Measurements from ENCODE around the gene GPS2.
"Not testable (repeated sequence)": the region's sequence is repeated elsewhere in the genome, so short reads cannot be mapped to it uniquely, and the experiment has no call there.

GPS2 gene

DNA sequence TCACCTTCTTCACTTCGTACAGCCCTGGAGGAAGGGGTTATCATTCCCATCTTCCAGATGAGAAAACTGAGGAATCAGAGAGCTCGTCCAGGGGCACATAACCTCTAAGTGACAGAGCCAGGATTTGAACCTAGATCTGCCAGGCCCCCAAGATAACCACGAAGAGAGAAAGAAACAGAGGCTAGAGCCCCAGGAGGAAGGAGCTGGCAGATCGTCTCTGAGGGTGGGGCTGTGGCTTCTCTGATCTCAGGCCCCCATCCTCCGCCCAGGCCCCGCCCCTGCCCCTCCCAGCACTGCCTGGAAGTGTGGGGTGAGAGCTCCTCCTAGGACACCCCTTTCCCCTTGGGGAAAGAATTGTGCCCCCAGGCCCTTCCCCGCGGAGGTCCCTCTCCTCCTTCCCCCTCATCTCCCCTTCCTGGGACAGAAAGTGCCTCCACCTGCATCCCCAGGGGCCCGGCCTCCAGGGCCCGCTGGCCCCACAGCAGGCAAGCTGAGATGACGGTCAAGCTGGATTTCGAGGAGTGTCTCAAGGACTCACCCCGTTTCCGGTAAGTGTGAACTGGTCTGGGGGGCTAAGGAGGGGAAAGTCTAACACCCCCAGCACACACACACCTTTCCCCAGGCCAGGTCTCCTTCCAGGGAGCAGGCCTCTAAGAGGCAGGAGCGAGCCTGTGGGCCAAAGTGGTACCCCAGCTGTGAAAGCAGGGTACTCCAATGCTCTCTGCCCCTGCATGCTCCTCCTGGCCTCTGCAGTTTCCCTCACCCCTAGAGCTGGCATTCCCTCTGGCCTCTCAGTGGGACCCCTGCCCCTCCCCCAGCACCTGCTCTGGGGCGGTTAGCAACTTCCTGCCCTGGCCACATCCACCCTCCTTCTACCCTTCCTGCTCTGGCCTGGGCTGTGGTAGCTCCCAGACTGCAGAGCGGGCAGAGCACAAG lies 21.3 kb upstream of the GPS2 start, which contains the start of gene ACAP1:
Gene ACAP1, plus strand, starts transcription at position 290 of the 936 bp plus-strand sequence. Its CDS starts 206 bp downstream, at position 496.
- DNase-seq, result no peak

DNA sequence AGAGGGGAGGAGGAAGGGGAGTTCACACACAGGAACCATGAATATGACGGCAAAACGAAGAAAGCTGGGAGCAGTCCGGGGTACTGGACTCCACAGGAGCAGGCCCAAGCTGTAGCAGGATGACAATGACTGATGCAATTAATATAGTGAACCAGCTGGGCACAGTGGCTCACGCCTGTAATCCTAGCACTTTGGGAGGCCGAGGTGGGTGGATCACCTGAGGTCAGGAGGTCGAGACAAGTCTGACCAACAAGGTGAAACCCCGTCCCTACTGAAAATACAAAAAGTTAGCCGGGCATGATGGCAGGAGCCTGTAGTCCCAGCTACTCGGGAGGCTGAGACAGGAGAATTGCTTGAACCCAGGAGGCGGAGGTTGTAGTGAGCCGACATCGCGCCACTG lies 20.6 kb upstream of the GPS2 start:
- not testable (repeated sequence) for DNase-seq

DNA sequence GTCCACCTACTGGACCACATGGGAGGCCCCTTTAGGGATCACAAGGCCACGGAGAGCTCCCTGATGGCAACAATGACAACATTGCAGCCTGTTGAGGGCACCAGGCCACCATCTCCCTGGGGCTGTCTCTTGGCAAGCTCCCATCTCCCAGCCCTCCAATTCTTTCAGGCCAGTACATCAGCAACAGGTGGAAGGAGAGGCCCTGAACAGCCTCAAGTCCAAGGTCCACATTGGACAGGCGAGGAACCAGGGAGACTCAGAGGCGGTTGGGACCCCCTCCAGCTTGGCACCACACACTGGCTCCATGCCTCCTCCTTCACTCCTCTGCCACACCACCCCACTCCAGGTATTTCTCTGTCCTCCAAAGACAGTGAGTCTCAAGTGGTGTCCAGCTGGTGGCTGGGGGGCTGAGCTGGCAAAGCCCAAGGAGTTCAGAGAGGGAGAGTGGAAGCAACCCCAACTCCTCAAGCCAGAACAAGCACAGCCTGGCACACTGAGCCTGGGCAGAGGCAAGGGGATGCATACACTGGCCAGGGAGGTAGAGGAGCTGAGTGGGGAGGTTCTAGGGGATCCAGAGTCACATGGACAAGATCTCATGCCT lies 19.9 kb upstream of the GPS2 start:
- DNase-seq, result no peak

DNA sequence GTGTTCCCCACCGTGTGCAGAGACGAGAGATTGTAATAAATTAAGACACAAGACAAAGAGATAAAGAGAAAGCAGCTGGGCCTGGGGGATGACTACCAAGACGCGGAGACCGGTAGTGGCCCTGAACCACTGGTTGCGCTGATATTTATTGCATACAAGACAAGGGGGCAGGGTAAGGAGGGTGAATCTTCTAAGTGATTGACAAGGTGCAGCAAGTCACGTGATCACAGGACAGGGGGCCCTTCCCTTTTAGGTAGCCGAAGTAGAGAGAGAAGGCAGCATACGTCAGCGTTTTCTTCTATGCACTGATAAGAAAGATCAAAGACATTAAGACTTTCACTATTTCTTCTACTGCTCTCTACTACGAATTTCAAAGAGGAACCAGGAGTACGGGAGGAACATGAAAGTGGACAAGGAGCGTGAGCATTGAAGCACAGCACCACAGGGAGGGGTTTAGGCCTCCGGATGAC lies 17.5 kb upstream of the GPS2 start:
- DNase-seq, result not testable (repeated sequence)

DNA sequence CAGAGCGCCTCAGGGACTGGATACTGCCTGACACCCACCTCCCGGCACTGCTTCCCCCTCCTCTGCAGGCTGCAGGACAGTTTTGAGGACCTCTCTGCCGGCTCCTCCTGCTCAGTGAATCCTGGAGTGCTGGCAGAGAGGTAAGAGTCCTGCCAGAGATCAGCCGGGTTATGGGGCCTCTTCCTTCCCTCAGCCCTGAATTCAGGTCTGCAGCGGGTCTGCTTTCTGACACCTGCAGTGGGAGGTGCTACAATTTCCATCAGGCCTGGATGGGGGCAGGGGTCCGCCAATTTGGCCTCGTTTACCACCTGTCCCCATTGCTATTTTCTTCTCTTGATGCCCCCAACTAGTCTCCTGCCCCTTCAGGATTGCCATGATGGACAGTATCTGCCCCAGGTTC lies 17.0 kb upstream of the GPS2 start:
- DNase-seq, result no peak

DNA sequence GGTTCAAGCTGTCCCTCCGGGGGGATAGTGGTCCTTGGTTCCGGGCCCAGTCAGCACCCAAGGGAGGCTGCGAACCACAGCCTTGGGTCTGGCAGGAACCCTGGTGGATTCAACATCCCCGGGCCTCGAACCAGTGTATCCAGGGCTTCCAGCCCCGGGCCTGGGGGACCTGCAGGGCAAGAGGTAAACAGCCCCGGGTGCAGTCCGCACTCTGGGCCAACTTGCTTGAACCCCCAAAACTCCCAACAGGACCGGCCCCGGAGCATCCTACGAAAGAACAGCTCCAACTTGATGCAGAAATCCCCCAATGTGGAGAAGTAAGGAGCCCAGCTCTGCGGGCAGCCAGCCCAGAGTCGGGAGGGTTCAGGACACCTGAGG lies 15.5 kb upstream of the GPS2 start:
- DNase-seq, result no peak

DNA sequence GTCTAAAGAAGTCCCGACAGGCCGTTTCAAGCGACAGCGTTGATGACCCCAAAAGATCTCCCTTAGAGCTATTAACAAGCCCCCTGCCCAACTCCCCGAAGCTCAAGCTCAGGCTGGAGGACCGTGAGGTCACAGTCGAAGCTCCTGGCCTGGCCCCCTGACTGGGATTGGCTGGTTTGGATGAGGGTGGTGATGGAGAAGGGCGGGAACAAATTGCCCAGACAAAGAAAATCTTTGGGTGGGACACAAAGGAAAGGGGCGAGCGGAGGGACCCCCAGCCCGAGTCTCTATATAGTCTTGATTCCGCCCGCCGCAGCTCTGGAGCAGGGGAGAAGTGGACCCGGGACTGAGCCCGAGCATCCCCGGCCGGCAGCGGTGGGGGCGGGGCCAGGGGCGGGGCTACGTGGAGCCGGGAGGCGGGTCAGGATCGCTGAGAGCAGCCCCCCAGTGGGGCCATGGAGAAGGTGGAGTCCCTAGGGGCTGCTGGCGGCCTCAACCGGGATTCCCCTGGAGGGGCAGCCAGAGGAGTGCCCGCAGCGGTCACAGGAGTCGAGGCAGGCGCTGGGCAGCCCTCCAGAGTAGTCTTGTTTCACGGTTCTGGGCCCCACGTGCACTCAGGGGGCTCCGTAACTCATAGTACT lies 15.0 kb upstream of the GPS2 start:
- DNase-seq, result peak; percentile 86

DNA sequence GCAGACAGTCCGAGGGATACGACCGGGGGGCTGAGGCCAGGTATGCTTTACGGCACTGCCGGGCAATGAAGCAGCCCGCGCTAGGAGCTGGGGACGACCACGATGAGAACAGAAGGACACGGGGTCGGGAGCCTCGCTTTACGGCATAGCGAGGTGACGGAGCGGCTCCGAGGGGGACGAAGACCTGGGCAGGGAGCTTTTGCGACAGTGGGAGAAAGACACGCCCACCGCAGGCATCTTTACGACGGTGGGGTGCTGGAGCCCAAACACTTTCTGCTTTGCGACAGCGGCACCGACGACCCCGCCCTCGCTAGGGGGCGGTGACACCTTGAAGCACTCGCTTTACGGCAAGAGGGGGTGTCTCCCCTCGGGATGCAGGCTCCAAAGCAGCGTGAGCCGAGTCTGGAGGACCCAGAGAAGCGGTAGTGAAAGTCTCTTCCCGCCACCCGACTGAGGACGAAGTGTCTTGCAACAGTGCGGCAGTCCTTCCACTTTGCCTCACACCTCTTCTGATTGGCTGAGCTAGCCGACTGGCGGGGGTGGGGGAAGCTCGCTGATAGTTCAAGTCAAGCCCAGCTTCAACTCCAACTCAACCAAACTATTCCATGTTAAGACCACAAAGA lies 14.3 kb upstream of the GPS2 start:
- DNase-seq, result peak; percentile 98

DNA sequence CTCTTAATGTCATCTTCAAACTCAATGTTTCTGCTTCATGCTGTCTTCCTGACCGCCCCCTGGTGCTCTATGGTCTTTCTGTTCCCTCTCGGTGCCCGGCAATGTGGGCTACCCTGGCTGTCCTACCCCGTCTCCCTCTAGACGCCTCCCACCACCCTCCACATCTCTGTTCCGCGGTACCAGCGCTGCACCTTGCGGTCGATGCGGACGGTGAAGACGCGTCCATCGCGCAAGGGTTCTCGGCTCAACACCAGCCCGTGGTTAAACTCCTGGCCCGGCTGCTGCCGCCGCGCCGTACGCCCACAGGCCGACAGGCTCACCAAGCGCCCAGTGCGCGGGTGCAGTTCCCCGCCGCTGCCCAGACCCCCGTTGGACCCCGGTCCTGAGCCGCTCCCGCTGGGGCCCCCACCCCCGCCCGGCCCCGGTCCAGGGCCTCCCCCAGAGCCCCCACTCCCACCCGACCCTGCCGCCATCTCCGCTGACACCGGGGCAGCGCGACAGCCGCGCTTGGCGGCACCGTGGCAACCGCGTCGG lies 13.7 kb upstream of the GPS2 start, which contains the start of gene NEURL4:
Gene NEURL4, minus strand, starts transcription at position 496 of the 534 bp plus-strand sequence. Its CDS starts 23 bp downstream, at position 473.
- peak; percentile 62 for DNase-seq

DNA sequence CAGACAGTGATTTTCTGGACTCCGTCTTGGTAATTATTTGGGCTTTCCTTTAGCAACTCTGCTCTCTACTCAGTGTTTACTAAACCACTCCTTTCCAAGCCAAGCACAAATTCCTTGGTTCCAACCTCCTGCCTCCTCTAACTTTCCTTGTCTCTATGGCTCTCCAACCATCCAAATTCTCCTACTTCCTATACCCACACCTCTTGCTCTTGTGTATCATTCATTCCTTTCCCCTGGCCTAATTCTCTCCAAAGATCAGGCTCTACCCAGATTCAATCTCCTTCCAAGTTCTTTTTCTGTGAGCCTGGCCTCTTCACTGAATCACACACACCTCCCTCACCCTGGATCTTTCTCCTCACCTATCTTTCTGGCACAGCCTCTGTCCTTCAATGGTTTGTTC lies 12.8 kb upstream of the GPS2 start:
- DNase-seq, result no peak

DNA sequence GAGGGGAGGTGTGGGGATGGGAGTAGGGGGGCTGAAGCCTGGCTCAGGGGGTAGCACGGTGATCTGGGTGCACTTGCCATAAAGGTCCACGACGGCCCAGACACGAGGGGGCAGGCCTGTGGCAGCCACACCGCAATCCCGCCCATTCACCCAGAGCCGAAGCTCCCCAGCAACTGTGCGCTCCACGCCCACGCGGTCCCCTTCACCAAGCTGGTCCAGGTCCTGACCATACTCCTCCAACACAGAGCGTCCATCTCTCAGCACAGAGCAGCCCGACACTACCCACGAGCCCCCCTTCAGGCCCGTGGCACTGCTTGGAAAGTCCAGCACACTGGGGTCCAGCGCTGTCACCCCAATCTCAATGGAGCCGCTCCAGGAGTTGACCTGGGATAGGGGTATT lies 12.3 kb upstream of the GPS2 start:
- no peak for DNase-seq

DNA sequence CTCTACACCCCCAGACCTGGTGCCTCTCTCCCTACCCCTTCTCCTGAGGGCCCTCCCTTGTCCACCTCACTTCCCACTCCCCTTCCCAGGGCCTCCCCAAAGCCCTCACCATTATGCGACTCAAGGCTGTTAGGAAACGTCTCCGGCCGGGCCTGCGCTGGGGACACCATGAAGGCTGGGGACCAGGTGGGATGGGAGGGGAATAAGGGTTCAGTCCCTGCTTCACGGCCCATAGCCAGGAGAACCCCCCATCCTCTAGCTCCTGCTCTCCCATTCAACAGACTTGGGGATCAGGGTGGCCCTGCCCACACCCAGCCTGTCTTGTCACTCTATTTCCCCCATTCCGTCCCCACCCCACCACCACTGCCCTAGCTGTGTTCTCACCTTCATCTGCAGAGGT lies 11.9 kb upstream of the GPS2 start:
- DNase-seq, result no peak

DNA sequence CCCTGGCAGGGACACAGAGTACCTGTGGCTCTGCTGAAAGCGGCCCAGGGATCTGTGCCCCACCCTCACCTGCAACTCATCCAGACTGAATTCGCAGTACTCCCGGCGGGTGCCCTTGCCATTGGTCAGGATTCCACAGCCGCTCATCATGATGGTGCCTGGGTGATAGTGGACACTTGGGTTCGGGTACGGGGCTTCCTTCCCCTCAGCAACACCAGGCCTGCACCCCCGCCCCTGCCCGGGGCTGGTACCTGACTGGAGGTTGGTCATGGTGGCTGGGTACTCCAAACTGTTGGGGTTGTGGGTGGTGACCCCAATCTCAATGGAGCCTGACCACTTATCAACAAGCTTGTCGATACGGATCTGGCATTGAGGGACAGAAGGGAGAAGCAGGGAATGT lies 11.0 kb upstream of the GPS2 start:
- DNase-seq, result no peak

DNA sequence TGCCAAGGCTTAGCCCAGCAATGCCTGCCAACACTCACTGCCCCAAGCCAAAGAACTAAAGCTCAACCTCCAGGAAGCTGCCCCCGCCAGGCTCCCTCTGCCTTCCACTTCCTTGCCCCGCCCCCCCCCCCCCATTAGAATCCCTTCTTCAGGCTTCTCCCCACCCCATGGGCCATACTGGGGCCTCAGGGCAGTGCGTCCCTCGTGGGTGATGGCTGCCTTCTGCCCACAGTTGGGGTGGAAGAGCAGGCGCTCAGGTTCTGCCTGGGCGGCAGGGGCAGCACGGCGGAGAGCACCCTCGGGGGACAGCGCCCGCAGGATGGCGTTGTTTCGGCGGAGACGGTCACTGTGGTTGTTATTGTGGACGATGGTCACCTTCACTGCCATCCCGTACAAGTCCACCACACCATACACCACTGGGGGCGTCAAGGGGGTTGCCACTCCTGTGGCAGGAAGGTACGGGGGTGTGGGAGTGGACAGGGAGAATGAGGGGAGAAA lies 9.9 kb upstream of the GPS2 start:
- DNase-seq, result no peak

DNA sequence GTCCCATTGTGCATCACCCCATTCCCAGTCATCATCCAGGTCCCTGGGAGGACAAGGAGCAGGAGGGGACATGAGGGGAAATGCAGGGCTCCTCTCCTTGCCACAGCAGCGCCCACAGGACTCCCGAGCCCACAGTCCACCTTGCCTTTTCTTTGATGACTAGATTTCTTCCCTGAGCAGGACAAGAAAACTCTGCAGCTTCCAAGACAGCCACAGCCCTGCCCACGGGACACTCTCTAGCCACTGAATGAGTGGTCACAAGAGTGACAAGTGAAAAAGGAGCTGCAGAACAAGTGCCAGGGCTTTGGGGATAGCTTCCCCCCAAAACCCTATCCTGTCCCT lies 9.2 kb upstream of the GPS2 start:
- DNase-seq, result no peak

DNA sequence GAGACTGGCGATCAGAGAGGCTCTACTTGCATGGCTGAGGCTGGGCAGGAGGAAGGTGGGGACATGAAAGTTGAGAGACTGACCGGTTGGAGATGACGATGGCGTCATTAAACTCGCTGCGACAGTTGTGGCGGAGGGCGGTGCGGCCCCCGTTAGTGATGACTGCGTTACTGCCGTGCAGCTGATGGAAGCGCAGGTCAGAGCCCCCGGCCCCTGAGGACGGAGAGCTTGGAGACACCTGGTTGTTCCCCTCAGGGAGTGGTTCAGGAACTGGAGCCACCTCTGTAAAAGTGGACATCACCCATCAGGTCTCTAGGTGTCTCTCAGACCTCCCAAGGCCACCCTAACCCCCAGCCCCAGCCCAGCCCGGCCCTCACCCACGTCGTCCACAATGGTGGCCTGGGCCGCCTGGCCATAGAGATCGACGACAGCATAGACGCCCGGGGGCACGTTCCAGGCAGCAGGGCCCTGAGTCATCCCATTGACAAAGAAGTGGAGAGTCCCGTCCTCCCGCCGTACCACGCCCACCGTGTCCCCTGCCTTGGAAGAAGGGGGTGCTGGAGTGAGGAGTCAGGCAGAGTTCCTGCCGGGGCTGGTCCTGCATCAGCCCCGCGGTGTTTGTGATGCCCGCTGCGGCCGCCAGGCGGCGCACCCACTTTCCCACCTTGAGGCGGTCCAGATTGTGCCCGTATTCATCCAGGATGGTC lies 8.7 kb upstream of the GPS2 start:
- no peak for DNase-seq

DNA sequence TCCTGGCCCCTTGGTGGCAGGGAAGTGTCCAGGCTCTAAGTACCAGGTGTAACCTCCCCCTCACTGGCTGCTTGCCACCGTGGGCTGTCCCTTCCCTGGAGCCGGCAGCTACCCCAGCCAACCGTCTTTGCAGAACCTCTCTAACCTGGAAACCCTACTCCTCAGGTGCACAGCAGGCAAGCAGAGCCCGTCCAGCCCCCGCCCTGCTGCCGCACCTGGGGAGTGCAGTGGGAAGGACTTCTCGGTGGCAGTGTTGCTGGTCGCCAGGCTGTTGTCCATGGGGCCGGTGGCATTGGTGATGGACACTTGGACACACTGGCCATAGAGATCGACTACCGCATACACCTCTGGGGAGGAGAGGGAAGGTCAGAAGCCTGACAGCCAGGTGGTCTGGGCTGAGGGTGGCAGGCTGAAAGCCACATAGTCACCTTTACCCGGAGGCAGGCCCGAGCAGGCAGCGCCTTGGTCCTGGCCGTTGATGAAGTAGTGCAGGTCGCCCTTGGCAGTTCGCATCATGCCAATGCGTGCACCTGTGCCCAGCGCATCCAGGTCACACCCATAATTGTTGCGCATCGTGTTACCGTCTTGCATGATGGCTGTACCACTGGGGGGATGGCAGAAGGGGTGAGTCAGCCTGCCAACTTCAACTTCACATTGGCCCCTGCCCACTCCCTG lies 7.5 kb upstream of the GPS2 start:
- no peak for DNase-seq

DNA sequence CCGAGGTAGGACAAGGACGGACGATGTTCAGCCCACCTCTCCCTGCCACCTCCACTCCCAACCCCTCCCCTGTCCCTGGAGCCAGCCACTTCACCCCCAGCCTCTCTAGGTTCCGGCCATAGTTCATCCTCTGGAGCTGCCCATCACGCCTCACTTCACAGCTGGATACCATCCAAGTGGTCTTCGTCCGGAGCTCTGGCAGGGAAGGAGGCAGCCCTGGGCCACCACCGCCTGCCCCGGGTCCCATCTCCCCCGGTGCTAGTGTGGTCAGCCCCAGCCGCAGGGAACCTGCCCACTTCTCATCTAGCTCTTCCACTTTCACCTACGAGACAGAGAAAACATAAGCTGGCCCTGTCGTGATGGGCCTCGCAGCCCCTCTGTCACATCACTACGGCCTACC lies 6.3 kb upstream of the GPS2 start:
- DNase-seq, result no peak

DNA sequence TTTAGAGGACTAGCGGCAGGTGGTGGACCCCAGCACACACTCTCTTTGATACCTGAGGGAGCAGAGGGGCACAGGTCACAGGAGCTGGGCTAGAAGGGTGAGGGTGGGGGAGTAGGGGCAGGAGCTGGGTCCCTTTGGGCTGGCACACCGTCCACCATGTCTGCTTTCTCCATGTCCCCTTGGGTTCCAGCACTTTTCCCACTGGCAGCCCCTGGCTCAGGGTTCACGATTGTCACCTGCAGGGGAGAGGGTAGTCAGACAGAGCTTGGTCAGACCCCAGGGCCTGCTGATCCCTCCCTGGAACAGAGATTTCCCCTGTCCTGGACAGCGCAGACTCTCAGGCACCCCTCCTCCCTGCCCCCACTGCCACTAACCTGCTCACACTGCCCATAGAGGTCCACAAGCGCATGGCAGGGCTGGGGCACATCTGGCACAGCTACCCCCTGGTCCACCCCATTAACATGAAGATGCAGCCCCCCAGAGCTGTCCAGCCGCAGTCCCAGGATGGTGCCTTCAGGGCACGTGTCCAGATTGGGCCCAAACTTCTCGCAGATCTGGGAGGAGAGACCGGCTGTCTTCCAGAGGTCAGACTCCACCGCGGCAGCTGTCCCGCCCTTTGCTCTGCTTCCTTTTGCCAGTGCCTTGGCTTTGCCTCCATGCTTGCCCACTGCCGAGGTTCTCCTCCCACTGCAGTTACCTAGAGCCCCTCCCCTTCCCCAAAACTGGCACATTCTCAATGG lies 3.1 kb upstream of the GPS2 start:
- no peak for DNase-seq

DNA sequence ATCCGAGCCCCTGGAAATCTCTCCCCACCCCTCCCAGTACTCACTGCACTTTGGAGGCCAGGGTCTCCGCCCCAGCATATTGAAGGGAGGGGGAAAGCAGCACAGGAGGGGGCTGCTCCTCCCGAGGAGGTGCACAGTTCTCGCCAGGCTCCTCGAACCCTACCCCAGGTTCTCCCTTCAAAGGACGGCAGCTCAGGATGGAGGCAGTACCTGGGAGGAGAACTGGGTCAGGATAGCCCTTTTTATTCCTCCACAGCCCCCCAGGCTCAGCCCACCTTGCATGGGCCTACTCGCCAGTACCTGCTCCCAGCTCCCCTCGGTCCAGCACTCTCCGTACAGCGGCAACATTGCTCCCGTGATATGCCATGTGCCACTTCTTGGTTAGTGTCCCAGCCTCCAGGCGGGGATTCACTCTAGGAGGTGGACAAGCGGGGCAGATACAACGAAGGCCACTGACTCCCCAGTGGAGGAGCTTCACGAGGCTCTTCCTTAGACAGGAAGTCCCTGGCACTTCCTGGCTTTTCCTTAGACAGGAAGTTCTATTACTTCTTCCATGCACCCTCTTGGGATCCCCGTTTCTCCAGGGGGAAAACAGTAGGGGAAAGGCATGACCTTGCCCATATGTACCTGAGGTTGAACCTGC lies 2.1 kb upstream of the GPS2 start:
- no peak for DNase-seq
